Caco-2 (cell line): Measurements from ENCODE around the gene MTOR. TPM values are rescaled to one million over a fixed set of nuclear protein-coding genes. Genes with fewer than 3 reads are reported as not detected.
"Not testable (repeated sequence)": the region's sequence is repeated elsewhere in the genome, so short reads cannot be mapped to it uniquely, and the experiment has no call there.

Experiments used
- BruUV-seq: library from RNA; stranded (reverse); fragments of 400-500 nt; replicated peaks from 2 replicates; lab custom pipeline; 2021; lab: Mats Ljungman, UMichigan
- CTCF ChIA-PET: fragments of 300-600 bp; sonication (Branson Sonifier 250); formaldehyde crosslinking; loops from one replicate; lab custom pipeline; 2022; ENCODE audit warnings: antibody characterized with exemption; lab: Charles Lee
- POLR2A ChIA-PET: fragments of 300-600 bp; sonication (Branson Sonifier 250); formaldehyde crosslinking; loops from one replicate; lab custom pipeline; 2022; ENCODE audit warnings: antibody characterized with exemption; lab: Charles Lee
- DNase-seq, 2 experiments: peaks; one replicate each; pipeline versions ENCODE4 v3.0.0 to v3.0.0-alpha.2; 2020 to 2022
- H3K27me3 ChIP-seq: replicated peaks from 2 replicates; pipeline ENCODE4 v1.6.0; 2011; ENCODE audit warnings: low read length; ENCODE audit not compliant: control insufficient read depth, insufficient read depth
- H3K36me3 ChIP-seq: 2 replicates; pipeline ENCODE4 v1.5.1; 2011; ENCODE audit warnings: low read length; ENCODE audit not compliant: control insufficient read depth, insufficient read depth
- H3K4me1 ChIP-seq: fragments of 250-450 bp; sonication (Bioruptor Pico); 2 replicates; pipeline ENCODE4 v1.5.1; 2020; ENCODE audit warnings: mild to moderate bottlenecking
- H3K4me3 ChIP-seq: 2 replicates; pipeline ENCODE4 v1.5.1; 2011; ENCODE audit warnings: low read depth, mild to moderate bottlenecking, control low read depth, low read length
- H3K9me3 ChIP-seq: fragments of 250-450 bp; sonication (Bioruptor Pico); 2 replicates; pipeline ENCODE4 v1.5.1; 2020; ENCODE audit warnings: mild to moderate bottlenecking, moderate library complexity
- H3K27ac Mint-ChIP-seq: one replicate; pipeline ENCODE4 v1.8.0; 2022; ENCODE audit warnings: mixed read lengths; ENCODE audit not compliant: unreplicated experiment
- H3K27me3 Mint-ChIP-seq: one replicate; pipeline ENCODE4 v1.8.0; 2022; ENCODE audit warnings: mixed read lengths; ENCODE audit not compliant: insufficient read depth, unreplicated experiment
- H3K36me3 Mint-ChIP-seq: one replicate; pipeline ENCODE4 v1.8.0; 2022; ENCODE audit warnings: mild to moderate bottlenecking, mixed read lengths; ENCODE audit not compliant: insufficient read depth, unreplicated experiment
- H3K4me1 Mint-ChIP-seq: one replicate; pipeline ENCODE4 v1.8.0; 2022; ENCODE audit warnings: low read depth, mixed read lengths; ENCODE audit not compliant: unreplicated experiment
- H3K4me3 Mint-ChIP-seq: one replicate; pipeline ENCODE4 v1.8.0; 2022; ENCODE audit warnings: mild to moderate bottlenecking, moderate library complexity, mixed read lengths; ENCODE audit not compliant: unreplicated experiment
- H3K9me3 Mint-ChIP-seq: one replicate; pipeline ENCODE4 v1.8.0; 2022; ENCODE audit warnings: mixed read lengths; ENCODE audit not compliant: unreplicated experiment
- intact Hi-C: fragments of 100-400 bp; cut with micrococcal nuclease; formaldehyde crosslinking; loops from one replicate; pipeline ENCODE4 v1.10.0; 2022; ENCODE audit not compliant: unreplicated experiment
- total RNA-seq: library from RNA; stranded (reverse); gene quantifications from 2 replicates; pipeline ENCODE4 v1.2.3, GENCODE V29; 2022
- TF ChIP-seq, protein P1 (sequence below), 2 experiments: fragments of 200-600 bp in 1 of 2; IDR thresholded peaks; 1 replicate in 1 of 2; 2 replicates in 1 of 2; pipeline versions ENCODE4 v1.5.1 to v1.8.0; 2011 to 2022; ENCODE audit warnings: antibody characterized with exemption in 1 of 2, control low read depth in 1 of 2, inconsistent platforms in 1 of 2, low read depth in 1 of 2, low read length in 1 of 2, mild to moderate bottlenecking in 1 of 2, moderate library complexity in 1 of 2; ENCODE audit not compliant: insufficient read depth in 1 of 2, severe bottlenecking in 1 of 2, unreplicated experiment in 1 of 2

Gene MTOR
- total RNA-seq, 1 experiment from 2014 or later, result 45.7 TPM

DNA sequence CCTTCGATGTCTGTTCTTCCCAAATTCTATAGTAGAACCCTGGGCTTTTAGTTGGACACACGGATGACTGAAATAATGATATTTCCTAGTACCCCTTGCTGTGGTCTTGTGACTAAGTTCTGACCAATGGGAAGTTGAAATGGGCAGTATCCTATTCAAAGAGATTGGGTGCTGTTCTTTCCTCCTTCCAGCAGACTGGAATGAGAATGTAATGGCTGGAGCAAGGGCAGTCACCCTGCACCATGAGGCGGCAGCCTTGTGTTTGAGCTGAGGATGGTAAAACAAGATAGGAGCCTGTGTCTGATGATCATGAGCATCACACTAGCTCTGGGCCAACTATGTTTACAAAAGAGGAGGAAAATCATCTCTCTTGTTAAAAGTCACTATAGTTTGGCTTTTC lies 197.4 kb downstream of the MTOR start:
- CTCF ChIA-PET, result no interaction called here
- no peak overlapping the region for H3K4me3 Mint-ChIP-seq
- no peaks in the 10 kb centered on the region for H3K9me3 ChIP-seq
- no peaks in the 10 kb centered on the region for H3K27me3 Mint-ChIP-seq
- no TSS peak for BruUV-seq
- POLR2A ChIA-PET, result interaction anchor here (0.7 kb wide), 1 partner anchor 22 kb away, joined by 6 read pairs; no protein-coding TSS in a partner anchor
- no peaks in the 10 kb centered on the region for H3K27me3 ChIP-seq
- 0 out of 2 replicates have a peak, but pooled peaks cover 6% of the 10 kb centered on the region for H3K4me1 ChIP-seq
- H3K36me3 ChIP-seq, result peaks cover 2% of the 10 kb centered on the region
- no peak for DNase-seq
- no peaks in the 10 kb centered on the region for H3K9me3 Mint-ChIP-seq
- H3K36me3 Mint-ChIP-seq, result peaks cover 60% of the 10 kb centered on the region
- TF ChIP-seq, protein P1, sequence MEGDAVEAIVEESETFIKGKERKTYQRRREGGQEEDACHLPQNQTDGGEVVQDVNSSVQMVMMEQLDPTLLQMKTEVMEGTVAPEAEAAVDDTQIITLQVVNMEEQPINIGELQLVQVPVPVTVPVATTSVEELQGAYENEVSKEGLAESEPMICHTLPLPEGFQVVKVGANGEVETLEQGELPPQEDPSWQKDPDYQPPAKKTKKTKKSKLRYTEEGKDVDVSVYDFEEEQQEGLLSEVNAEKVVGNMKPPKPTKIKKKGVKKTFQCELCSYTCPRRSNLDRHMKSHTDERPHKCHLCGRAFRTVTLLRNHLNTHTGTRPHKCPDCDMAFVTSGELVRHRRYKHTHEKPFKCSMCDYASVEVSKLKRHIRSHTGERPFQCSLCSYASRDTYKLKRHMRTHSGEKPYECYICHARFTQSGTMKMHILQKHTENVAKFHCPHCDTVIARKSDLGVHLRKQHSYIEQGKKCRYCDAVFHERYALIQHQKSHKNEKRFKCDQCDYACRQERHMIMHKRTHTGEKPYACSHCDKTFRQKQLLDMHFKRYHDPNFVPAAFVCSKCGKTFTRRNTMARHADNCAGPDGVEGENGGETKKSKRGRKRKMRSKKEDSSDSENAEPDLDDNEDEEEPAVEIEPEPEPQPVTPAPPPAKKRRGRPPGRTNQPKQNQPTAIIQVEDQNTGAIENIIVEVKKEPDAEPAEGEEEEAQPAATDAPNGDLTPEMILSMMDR (IDR thresholded peaks at IDR 0.05; ENCODE audit: insufficient read depth in 1 of 2, low read depth in 1 of 2, low read length in 1 of 2, severe bottlenecking in 1 of 2, unreplicated experiment in 1 of 2), result no peak
- no peak overlapping the region for H3K27ac Mint-ChIP-seq
- H3K4me1 Mint-ChIP-seq, result no peaks in the 10 kb centered on the region
- intact Hi-C loops, result no loop called here
- H3K4me3 ChIP-seq, result no peak overlapping the region

DNA sequence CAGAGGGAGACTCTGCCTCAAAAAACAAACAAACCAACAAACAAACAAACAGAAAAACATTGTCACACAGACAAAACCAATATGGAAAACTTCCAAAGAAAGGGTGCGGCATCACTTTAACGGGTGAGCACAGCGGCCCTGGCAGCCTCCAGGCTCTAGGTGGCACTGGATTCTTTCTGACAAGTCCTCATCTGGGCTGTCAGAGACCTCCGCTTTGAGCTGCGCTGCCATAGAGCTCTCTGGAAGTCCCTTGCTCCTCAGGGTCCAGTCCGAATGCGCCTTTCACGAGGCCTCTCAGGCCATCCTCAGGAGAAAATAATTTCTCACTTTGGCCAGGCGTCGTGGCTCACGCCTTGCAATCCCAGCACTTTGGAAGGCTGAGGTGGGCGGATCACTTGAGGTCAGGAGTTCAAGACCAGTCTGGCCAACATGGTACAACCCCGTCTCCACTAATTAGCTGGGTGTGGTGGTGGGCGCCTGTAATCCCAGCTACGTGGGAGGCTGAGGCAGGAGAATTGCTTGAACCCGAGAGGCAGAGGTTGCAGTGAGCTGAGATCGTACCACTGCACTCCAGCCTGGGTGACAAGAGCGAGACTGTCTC lies 198.3 kb downstream of the MTOR start:
- H3K27ac Mint-ChIP-seq, H3K4me3 ChIP-seq, H3K9me3 ChIP-seq, H3K4me1 Mint-ChIP-seq, H3K36me3 ChIP-seq, POLR2A ChIA-PET, BruUV-seq, H3K9me3 Mint-ChIP-seq, DNase-seq, H3K27me3 Mint-ChIP-seq, H3K4me3 Mint-ChIP-seq, intact Hi-C loops, H3K4me1 ChIP-seq, H3K27me3 ChIP-seq: not testable (repeated sequence)
- H3K36me3 Mint-ChIP-seq, result peaks cover 55% of the 10 kb centered on the region
- CTCF ChIA-PET, result interaction anchor here (0.6 to 1.2 kb wide), 3 partner anchors 27 to 35 kb away, joined by 3 read pairs; partner anchors contain the start of gene EXOSC10

DNA sequence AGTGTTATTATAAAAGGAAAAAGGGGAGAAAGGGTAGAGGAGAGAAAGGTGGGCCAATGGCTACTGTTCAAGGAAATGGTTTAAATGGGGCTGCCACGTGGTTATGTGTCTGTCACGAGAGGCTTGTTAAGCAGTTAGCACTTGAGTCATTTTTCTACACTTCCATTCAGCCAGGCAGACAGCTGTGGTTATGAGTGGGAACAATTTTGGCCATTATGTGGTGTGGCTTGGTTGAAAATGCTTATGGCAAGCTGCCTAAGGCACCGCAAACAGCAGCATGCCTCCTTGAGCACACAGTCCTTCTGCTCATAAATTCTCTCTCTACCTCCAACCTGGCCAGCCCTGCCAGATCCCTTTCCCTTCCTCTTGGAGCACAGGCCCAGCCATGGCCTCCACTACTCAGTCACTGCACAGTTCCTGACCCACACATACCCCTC lies 199.4 kb downstream of the MTOR start:
- no peak for DNase-seq
- ChIA-PET POLR2A (no interaction called here), CTCF (interaction anchor here (0.7 to 2.7 kb wide), 2 partner anchors 25 to 54 kb away, joined by 3 to 12 read pairs; no protein-coding TSS in a partner anchor)
- Mint-ChIP-seq H3K9me3 (no peaks in the 10 kb centered on the region), H3K27me3 (no peaks in the 10 kb centered on the region), H3K27ac (no peak overlapping the region), H3K4me3 (no peak overlapping the region), H3K4me1 (no peaks in the 10 kb centered on the region), H3K36me3 (peaks cover 59% of the 10 kb centered on the region)
- Histone ChIP-seq H3K4me1 (0 out of 2 replicates have a peak, but pooled peaks cover 6% of the 10 kb centered on the region), H3K4me3 (no peak overlapping the region), H3K36me3 (peaks cover 2% of the 10 kb centered on the region), H3K9me3 (no peaks in the 10 kb centered on the region), H3K27me3 (no peaks in the 10 kb centered on the region)
- TF ChIP-seq, protein P1 (IDR thresholded peaks at IDR 0.05; ENCODE audit: insufficient read depth in 1 of 2, low read depth in 1 of 2, low read length in 1 of 2, severe bottlenecking in 1 of 2, unreplicated experiment in 1 of 2), result no peak
- BruUV-seq, result no TSS peak
- intact Hi-C loops, result no loop called here
